Measurements from ENCODE around the gene EHD1.

DNA sequence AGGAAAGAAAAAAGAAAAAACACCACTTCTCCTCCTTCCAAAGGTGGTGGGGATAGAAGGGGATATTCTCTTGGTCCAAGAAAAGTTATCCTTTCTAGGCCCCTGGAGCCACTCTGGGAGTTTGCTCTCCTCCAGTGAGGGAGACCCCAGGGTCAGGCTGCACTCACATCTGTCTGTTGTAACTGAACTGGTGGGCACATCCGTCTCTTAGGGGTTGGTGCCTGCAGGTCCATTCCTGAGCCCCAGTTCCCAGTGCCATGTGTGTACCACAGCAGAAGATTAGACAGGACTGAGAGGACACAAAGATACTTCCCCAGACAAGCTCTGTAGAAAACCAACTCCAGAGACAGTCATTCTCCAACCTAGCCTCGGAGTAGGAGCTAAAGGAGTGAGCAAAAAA is 41.7 kb upstream of the EHD1 start:
- TF ChIP-seq, protein P1, sequence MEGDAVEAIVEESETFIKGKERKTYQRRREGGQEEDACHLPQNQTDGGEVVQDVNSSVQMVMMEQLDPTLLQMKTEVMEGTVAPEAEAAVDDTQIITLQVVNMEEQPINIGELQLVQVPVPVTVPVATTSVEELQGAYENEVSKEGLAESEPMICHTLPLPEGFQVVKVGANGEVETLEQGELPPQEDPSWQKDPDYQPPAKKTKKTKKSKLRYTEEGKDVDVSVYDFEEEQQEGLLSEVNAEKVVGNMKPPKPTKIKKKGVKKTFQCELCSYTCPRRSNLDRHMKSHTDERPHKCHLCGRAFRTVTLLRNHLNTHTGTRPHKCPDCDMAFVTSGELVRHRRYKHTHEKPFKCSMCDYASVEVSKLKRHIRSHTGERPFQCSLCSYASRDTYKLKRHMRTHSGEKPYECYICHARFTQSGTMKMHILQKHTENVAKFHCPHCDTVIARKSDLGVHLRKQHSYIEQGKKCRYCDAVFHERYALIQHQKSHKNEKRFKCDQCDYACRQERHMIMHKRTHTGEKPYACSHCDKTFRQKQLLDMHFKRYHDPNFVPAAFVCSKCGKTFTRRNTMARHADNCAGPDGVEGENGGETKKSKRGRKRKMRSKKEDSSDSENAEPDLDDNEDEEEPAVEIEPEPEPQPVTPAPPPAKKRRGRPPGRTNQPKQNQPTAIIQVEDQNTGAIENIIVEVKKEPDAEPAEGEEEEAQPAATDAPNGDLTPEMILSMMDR (conservative IDR thresholded peaks at IDR 0.05 in 1 of 2, IDR thresholded peaks at IDR 0.05 in 1 of 2; ENCODE audit: extremely low read depth in 1 of 2, insufficient read depth in 1 of 2, low read depth in 1 of 2, low read length in 2 of 2) = no peak
- no peak for TF ChIP-seq EZH2 (IDR thresholded peaks at IDR 0.05; ENCODE audit: borderline replicate concordance, low read length)
